OCI-LY7 (cell line): Measurements from ENCODE around the gene N4BP2.

Source experiments
- EZH2phosphoT487 ChIP-seq: fragments of 200-600 bp; sonication (generic); IDR thresholded peaks from 2 replicates; pipeline ENCODE4 v1.6.1; 2018; ENCODE audit warnings: low read depth, borderline replicate concordance, mild to moderate bottlenecking, mixed run types, antibody characterized with exemption, low read length, moderate library complexity, mixed read lengths
- TF ChIP-seq, protein P1 (sequence below): fragments of 200-600 bp; sonication (generic); conservative IDR thresholded peaks from 2 replicates; pipeline ENCODE4 v1.5.1; 2014; ENCODE audit warnings: mild to moderate bottlenecking, antibody characterized with exemption, low read length, moderate library complexity, mixed read lengths

DNA sequence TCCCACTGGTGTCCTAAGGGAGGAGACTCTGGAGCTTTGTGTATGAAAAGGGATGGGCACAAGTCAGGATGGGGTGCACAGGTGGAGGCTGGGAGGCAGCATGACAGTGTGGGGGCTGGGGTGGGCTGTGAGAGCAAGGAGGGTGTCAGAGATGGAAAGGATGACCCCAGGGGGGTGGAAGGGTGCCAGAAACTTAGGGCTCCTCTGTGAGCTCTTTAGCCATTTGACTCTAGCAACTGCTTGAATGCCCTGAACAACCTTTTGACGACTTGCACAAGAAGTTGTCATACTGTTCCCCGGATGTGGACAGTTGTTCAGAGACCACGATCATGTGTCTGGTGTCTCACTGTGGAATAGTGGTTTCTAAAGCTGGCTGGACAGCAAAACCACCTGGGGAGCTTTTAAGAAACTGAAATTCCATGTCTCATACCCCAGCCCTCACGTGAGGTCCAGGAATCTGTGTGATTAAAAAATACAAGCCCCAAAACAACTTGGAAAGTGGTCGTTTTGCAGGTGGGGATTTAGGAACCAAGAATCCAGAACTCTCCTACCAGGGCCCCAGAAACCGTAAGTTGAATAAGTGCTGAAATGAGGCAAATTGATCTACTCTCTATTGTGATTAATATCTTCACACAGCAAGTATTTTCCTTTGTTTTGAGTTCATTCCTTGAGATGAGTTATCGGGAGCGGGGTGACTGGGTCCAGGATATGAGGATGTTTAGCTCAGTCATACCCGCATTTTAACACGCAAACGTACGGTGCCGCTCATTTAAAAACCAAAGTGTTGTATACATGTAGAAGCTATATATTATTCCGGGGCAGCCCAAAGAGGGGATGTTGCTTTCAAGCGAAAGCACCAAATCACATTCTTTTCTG is 143.6 kb downstream of the N4BP2 start:
- TF ChIP-seq, protein P1, sequence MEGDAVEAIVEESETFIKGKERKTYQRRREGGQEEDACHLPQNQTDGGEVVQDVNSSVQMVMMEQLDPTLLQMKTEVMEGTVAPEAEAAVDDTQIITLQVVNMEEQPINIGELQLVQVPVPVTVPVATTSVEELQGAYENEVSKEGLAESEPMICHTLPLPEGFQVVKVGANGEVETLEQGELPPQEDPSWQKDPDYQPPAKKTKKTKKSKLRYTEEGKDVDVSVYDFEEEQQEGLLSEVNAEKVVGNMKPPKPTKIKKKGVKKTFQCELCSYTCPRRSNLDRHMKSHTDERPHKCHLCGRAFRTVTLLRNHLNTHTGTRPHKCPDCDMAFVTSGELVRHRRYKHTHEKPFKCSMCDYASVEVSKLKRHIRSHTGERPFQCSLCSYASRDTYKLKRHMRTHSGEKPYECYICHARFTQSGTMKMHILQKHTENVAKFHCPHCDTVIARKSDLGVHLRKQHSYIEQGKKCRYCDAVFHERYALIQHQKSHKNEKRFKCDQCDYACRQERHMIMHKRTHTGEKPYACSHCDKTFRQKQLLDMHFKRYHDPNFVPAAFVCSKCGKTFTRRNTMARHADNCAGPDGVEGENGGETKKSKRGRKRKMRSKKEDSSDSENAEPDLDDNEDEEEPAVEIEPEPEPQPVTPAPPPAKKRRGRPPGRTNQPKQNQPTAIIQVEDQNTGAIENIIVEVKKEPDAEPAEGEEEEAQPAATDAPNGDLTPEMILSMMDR: no peak
- no peak for TF ChIP-seq EZH2phosphoT487
